GM12865 (cell line): ENCODE measurements around the gene PRRT1.

Experiments used
- DNase-seq: peaks from one replicate; pipeline ENCODE4 v3.0.0; 2010; ENCODE audit warnings: low read depth
- H3K4me3 ChIP-seq: 2 replicates; pipeline ENCODE4 v1.5.1; 2011; ENCODE audit warnings: mild to moderate bottlenecking, low read depth, low read length, control low read depth
- TF ChIP-seq, protein P1 (sequence below): IDR thresholded peaks from 2 replicates; pipeline ENCODE4 v1.5.1; 2011; ENCODE audit warnings: low read length, control low read depth, low read depth, inconsistent platforms; ENCODE audit not compliant: insufficient read depth; ENCODE audit errors: missing control alignments

Gene PRRT1

DNA sequence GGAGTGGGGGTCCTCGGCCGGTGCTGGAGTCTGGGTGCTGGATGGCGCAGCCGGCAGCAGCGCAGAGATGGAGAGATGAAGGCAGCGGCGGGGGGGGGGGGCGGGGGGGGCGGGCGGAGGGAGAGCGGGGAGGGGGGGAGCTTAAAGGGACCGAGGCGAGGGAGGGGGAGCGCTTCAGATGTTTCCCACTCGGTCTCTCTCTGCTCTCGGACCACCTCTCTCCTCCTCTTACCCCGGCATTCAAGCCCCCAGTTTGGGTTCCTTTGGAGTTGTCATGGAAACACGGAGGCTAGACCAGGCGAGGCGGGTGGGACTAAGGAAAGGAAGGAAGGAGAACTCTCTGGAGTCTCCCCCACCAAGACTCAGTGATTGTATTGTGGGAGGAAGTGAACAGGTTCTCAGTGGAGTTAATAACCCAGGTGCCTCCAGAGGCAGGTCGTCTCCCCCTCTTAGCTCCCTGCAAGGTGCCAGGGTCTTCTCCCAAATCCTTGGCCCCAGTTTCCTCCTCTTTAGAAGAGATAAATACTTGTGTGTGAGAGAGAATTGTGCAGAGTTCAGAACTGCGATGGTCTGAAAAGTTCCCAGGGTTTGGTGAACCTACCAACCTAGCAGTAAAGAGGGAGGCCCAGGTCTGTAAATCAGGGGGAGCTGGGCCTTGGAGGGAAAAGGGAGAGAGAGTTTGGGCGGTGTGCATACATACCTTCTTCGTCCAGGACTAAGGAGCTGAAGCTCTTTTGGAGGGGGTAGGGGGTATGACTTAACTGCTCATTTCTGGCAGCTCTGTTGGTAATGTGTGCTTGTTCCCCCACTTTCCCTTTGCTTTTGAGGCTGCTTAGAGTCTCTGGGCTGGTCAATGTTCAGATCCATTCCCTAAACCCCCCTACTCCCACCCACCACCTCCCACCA, at the start of gene PRRT1:
PRRT1 (minus strand) TSS at position 77 of the 906 bp plus-strand sequence. CDS start 112 bp downstream, outside the sequence.
- H3K4me3 ChIP-seq: no peak within 1 kb of the TSS
- TF ChIP-seq, protein P1, sequence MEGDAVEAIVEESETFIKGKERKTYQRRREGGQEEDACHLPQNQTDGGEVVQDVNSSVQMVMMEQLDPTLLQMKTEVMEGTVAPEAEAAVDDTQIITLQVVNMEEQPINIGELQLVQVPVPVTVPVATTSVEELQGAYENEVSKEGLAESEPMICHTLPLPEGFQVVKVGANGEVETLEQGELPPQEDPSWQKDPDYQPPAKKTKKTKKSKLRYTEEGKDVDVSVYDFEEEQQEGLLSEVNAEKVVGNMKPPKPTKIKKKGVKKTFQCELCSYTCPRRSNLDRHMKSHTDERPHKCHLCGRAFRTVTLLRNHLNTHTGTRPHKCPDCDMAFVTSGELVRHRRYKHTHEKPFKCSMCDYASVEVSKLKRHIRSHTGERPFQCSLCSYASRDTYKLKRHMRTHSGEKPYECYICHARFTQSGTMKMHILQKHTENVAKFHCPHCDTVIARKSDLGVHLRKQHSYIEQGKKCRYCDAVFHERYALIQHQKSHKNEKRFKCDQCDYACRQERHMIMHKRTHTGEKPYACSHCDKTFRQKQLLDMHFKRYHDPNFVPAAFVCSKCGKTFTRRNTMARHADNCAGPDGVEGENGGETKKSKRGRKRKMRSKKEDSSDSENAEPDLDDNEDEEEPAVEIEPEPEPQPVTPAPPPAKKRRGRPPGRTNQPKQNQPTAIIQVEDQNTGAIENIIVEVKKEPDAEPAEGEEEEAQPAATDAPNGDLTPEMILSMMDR: no peak
- no peak for DNase-seq

DNA sequence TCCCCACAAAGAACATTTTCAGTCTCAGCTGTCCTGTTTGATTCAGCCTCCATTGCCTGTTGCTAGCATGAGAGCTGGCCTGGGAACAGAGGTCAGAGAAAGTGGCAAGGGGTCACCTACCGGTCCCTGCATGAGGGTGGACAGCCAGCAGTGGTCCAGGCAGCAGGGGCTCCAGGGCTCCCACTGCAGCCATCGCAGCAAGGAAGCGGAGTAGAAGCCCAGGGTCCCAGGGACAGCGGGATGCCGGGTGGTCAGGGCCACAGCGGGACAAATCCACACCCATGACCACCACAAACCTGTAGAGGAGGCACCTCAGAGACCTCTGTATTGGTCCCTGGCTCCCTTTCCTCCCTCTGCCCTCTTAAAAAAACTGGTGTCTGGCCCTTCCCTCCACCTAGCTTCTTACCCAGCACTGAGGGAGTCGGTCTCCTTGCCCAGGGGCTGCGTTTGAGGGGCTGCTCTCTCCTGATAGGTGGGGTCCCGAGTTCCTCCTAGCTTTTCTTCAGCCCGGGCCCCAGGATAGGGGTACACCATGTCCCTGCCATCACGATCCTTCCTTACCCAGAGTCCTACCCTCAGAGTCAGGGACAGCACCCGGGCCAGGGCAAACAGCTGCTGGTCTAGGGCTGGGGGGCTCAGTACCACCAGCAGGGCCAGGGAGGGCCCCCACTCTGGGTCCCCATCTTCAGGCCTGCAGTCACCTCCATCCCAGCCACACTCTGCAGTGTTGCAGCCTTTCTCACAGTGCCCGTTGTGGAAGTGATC, 49.2 kb upstream of the PRRT1 start:
- no peak overlapping the region for H3K4me3 ChIP-seq
- no peak for DNase-seq
- TF ChIP-seq, protein P1: no peak

DNA sequence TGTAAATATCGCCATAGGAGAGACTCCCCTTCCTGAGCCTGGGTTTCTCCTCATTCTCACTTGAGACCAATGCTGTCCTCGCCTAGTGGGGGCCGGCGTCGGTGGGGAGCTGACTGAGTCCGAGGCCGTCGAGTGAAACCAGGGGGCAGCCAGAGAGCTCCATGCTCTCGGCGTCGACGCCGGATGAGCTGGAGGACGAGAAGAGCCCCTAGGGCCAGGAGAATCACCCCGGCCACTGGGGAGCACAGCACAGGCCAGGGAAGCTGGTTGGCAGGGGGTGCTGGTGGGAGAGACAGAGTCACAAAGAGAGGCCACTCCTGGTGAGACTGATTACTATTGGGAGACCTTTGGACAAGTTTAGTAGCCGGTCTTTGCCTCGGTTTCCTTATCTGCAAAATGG, 47.1 kb upstream of the PRRT1 start:
- DNase-seq: no peak
- TF ChIP-seq, protein P1: no peak
- no peak overlapping the region for H3K4me3 ChIP-seq

DNA sequence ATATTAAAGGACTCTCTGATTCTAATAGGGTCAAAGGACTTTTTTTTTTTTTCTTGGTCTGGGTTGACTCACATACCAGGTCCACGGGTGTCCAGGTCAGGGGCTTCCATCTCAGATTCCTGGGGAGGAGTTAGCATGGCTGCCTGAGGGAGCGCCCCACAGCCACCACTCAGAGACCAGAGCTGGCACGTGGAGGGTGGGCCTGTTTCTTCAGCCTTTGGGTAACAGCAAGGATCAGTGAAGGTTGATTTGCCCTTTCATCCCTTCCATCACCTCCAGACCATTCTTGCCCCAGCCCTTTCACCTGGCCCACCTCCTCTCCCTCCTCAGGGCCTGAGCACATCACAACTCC, 46.6 kb upstream of the PRRT1 start:
- no peak for DNase-seq
- TF ChIP-seq, protein P1: no peak

DNA sequence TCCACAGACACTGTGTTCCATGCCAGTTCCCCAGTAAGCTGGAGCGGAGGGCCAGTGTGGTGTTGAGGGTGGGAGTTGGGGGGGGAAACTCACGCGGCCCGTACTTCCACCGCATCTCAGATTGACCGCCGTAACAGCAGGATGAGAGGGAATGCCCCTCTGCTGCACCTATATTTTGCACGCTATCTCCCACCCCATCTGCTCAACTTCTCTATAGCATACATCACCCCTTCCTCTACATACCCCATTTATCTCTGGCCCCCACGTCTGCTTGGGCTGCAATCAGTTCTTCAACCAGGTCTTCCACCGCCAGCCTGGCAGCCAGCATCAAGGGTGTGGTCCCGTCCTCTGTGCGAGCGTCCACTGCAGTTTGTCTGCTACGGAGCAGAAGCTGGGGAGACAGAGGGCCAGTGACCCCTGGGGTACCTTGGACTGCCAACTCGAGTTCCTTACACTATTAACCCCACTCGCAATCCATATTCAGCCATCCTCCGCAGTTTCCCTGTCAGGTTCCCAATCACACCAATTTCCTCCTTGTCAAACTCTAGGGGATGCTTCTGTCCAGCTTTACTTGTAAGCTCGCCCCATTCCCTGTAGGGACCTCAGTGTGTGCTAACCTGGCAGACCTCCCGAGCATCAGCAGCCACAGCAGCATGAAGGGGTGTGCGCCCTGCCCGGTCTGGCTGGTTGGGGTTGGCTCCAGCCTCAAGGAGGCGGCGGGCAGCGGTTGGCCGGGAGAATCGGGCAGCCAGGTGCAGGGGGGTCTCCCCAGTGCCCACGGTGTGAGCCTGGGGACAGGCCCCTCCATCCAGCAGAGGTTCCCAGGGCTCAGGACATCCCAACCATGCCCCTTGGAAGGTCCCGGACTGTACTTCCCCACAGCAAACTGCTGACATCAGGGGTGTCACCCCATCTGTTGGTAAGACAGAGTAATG, 45.2 kb upstream of the PRRT1 start:
- TF ChIP-seq, protein P1: peak; percentile 16
- peak; percentile 63 for DNase-seq
- H3K4me3 ChIP-seq: peak overlapping the region; percentile 86

More for the DNA sequence above, 46.6 kb upstream of the PRRT1 start:
- no peak overlapping the region for H3K4me3 ChIP-seq

DNA sequence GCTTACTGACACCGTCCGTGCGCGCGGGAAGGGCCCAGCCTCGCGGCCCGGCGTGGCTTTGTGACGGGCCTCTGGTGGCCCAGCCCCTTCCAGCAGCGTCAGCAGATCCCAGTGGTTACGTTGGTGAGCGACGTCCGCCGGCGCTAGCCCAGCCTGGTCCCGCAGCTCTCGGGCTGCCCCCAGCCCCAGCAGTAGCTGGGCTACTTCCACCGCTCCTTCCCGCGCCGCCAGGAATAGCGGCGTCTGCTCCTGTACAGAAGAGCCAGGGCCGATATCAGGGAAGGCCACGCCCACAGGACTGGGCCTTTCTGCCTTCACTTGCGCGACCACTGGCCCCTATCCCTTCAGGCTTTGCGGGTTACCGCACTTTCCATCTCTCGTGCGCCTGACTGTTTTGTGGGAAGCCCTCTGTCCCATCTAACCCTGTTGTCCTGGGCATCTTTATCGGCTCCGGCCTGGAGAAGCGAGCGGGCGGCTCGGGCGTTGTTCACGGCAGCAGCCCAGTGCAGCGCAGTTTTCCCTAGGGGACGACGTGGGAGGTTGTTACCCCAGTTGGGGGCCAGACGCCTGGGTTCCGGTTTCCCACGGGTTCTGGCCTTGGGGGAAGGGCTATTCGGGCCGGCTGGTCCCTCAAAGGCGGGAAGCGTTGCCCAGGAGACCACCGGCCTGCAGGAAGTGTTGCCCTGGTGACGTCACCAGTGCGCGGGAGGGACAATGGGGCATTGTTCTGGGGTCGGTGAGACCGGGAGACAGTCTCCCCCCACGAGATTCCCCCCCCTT, 44.4 kb upstream of the PRRT1 start:
- peak overlapping the region; percentile 86 for H3K4me3 ChIP-seq
- TF ChIP-seq, protein P1: no peak
- DNase-seq: peak; percentile 91
